DND-41 (cell line): Measurements from ENCODE around the gene NCF2.

Experiments used
- ATAC-seq: fragments of 200-7000 bp; cut with Tn5 transposase; 3 replicates; pipeline ENCODE4 v1.9.1; 2021; ENCODE audit warnings: low read depth; ENCODE audit not compliant: insufficient read depth
- DNase-seq: peaks from one replicate; pipeline ENCODE4 v3.0.0-alpha.2; 2020
- H2AFZ ChIP-seq: 2 replicates; pipeline ENCODE4 v1.6.0; 2012; ENCODE audit warnings: low read depth, low read length
- H3K27ac ChIP-seq: 2 replicates; pipeline ENCODE4 v1.5.1; 2012; ENCODE audit warnings: low read length, inconsistent platforms
- H3K27me3 ChIP-seq: fragments of 200-600 bp; sonication (generic); 2 replicates; pipeline ENCODE4 v1.6.0; 2012; ENCODE audit warnings: low read length, mild to moderate bottlenecking, inconsistent platforms; ENCODE audit not compliant: insufficient read depth, poor library complexity
- H3K36me3 ChIP-seq: 2 replicates; pipeline ENCODE4 v1.5.1; 2012; ENCODE audit warnings: low read length, inconsistent platforms; ENCODE audit not compliant: insufficient read depth
- H3K4me1 ChIP-seq: 2 replicates; pipeline ENCODE4 v1.5.1; 2012; ENCODE audit warnings: mild to moderate bottlenecking, low read length; ENCODE audit not compliant: insufficient read depth
- H3K4me2 ChIP-seq: 2 replicates; pipeline ENCODE4 v1.6.0; 2012; ENCODE audit warnings: mild to moderate bottlenecking, moderate library complexity, low read length, inconsistent platforms; ENCODE audit not compliant: insufficient read depth
- H3K4me3 ChIP-seq, 2 experiments: fragments of 200-600 bp in 1 of 2; shearing (Covaris generic) in 1 of 2; 2 replicates each; pipeline ENCODE4 v1.5.1; 2012 to 2016; ENCODE audit warnings: inconsistent platforms in 2 of 2, low read length in 2 of 2, mild to moderate bottlenecking in 2 of 2, low read depth in 1 of 2, moderate library complexity in 1 of 2
- H3K79me2 ChIP-seq: 2 replicates; pipeline ENCODE4 v1.6.0; 2012; ENCODE audit warnings: low read length, inconsistent platforms; ENCODE audit not compliant: insufficient read depth
- H3K9ac ChIP-seq: 2 replicates; pipeline ENCODE4 v1.6.0; 2012; ENCODE audit warnings: low read depth, mild to moderate bottlenecking, inconsistent platforms, low read length, moderate library complexity
- H3K9me3 ChIP-seq: 2 replicates; pipeline ENCODE4 v1.5.1; 2012; ENCODE audit warnings: low read length, moderate library complexity, mild to moderate bottlenecking, inconsistent platforms; ENCODE audit not compliant: insufficient read depth, severe bottlenecking
- H4K20me1 ChIP-seq: 2 replicates; pipeline ENCODE4 v1.6.0; 2012; ENCODE audit warnings: low read length; ENCODE audit not compliant: insufficient read depth
- CTCF ChIP-seq: IDR thresholded peaks from 2 replicates; pipeline ENCODE4 v1.5.1; 2012; ENCODE audit warnings: borderline replicate concordance, low read length, moderate library complexity, mild to moderate bottlenecking; ENCODE audit not compliant: poor library complexity, severe bottlenecking; ENCODE audit errors: extremely low read depth
- EZH2 ChIP-seq: IDR thresholded peaks from 3 replicates; pipeline ENCODE4 v1.6.1; 2012; ENCODE audit warnings: borderline replicate concordance, low read depth, mild to moderate bottlenecking, moderate library complexity, low read length, inconsistent platforms; ENCODE audit not compliant: severe bottlenecking

The NCF2 gene

GRCh38 chr1:183593356-183593755 lies 3.1 kb upstream of the NCF2 start:
- Histone ChIP-seq H3K9me3 (no peaks in the 10 kb centered on the region), H4K20me1 (no peaks in the 10 kb centered on the region), H3K4me3 (no peak overlapping the region), H3K27ac (no peak overlapping the region), H3K79me2 (no peaks in the 10 kb centered on the region), H3K4me2 (no peak overlapping the region), H3K27me3 (no peaks in the 10 kb centered on the region), H3K36me3 (no peaks in the 10 kb centered on the region), H3K9ac (no peak overlapping the region), H2AFZ (no peak overlapping the region), H3K4me1 (no peaks in the 10 kb centered on the region)
- TF ChIP-seq CTCF = no peak
- ATAC-seq (no peak), DNase-seq (no peak)

GRCh38 chr1:183592733-183593132 lies 2.5 kb upstream of the NCF2 start:
- H3K4me2 ChIP-seq = no peak overlapping the region
- H3K79me2 ChIP-seq = no peaks in the 10 kb centered on the region
- DNase-seq (no peak), ATAC-seq (no peak)
- H3K9ac ChIP-seq = no peak overlapping the region
- no peaks in the 10 kb centered on the region for H3K4me1 ChIP-seq
- H2AFZ ChIP-seq = no peak overlapping the region
- no peak overlapping the region for H3K4me3 ChIP-seq
- H3K27ac ChIP-seq = no peak overlapping the region
- TF ChIP-seq CTCF (no peak), EZH2 (no peak)
- no peaks in the 10 kb centered on the region for H4K20me1 ChIP-seq
- no peaks in the 10 kb centered on the region for H3K27me3 ChIP-seq
- H3K36me3 ChIP-seq = no peaks in the 10 kb centered on the region
- no peaks in the 10 kb centered on the region for H3K9me3 ChIP-seq

- H3K4me2 ChIP-seq = no peak overlapping the region
- no peaks in the 10 kb centered on the region for H3K79me2 ChIP-seq
- no peak overlapping the region for H3K27ac ChIP-seq
- H3K9me3 ChIP-seq = no peaks in the 10 kb centered on the region
- ATAC-seq (no peak), DNase-seq (no peak)
- no peaks in the 10 kb centered on the region for H3K4me1 ChIP-seq
- TF ChIP-seq EZH2 = no peak
- TF ChIP-seq CTCF = no peak
- H3K27me3 ChIP-seq = no peaks in the 10 kb centered on the region
- H2AFZ ChIP-seq = no peak overlapping the region
- no peaks in the 10 kb centered on the region for H4K20me1 ChIP-seq
- no peak overlapping the region for H3K9ac ChIP-seq
- no peak overlapping the region for H3K4me3 ChIP-seq
- H3K36me3 ChIP-seq = no peaks in the 10 kb centered on the region
Measured at GRCh38 chr1:183589874-183590243, 400 bp downstream of the NCF2 start.

- no peaks in the 10 kb centered on the region for H3K9me3 ChIP-seq
- H3K36me3 ChIP-seq = no peaks in the 10 kb centered on the region
- H3K4me3 ChIP-seq = no peak overlapping the region
- no peak overlapping the region for H3K4me2 ChIP-seq
- H3K27ac ChIP-seq = no peak overlapping the region
- no peaks in the 10 kb centered on the region for H3K79me2 ChIP-seq
- DNase-seq (no peak), ATAC-seq (no peak)
- no peaks in the 10 kb centered on the region for H4K20me1 ChIP-seq
- H2AFZ ChIP-seq = no peak overlapping the region
- no peak for TF ChIP-seq CTCF
- TF ChIP-seq EZH2 = no peak
- no peaks in the 10 kb centered on the region for H3K4me1 ChIP-seq
- H3K27me3 ChIP-seq = no peaks in the 10 kb centered on the region
- H3K9ac ChIP-seq = no peak overlapping the region
Measured at GRCh38 chr1:183589384-183589783, 875 bp downstream of the NCF2 start.
